HepG2 (cell line): Measurements from ENCODE around the gene GPN1. TPM values are rescaled to one million over a fixed set of nuclear protein-coding genes. Genes with fewer than 3 reads are reported as not detected.
A peak's percentile ranks its signal among the peaks of the same experiment; 100 is the strongest.

Experiments
- CTCF ChIP-seq: sonication (generic); formaldehyde crosslinking; IDR thresholded peaks from 2 replicates; pipeline ENCODE4 v1.5.0; 2020; ENCODE audit warnings: mild to moderate bottlenecking, missing genetic modification reagents, moderate library complexity
- EED ChIP-seq: sonication (generic); formaldehyde crosslinking; IDR thresholded peaks from 2 replicates; pipeline ENCODE4 v1.5.0; 2020; ENCODE audit warnings: mild to moderate bottlenecking, missing genetic modification reagents
- EHMT2 ChIP-seq: fragments of 200-600 bp; sonication (generic); IDR thresholded peaks from 2 replicates; pipeline ENCODE4 v1.7.0; 2017; ENCODE audit warnings: antibody characterized with exemption, low read depth, low read length, borderline replicate concordance
- HDAC1 ChIP-seq: sonication (generic); formaldehyde crosslinking; IDR thresholded peaks from 2 replicates; pipeline ENCODE4 v1.5.1; 2020; ENCODE audit warnings: mild to moderate bottlenecking, missing genetic modification reagents
- HNRNPL ChIP-seq: fragments of 200-400 bp; formaldehyde crosslinking; IDR thresholded peaks from 2 replicates; pipeline ENCODE4 v1.6.1; 2017; ENCODE audit warnings: mild to moderate bottlenecking, low read depth, low read length
- ISX ChIP-seq: sonication (generic); formaldehyde crosslinking; conservative IDR thresholded peaks from 2 replicates; pipeline ENCODE4 v1.5.0; 2020; ENCODE audit warnings: missing genetic modification reagents
- PRDM10 ChIP-seq: sonication (generic); formaldehyde crosslinking; IDR thresholded peaks from 2 replicates; pipeline ENCODE4 v1.4.0; 2020; ENCODE audit warnings: low read depth, missing genetic modification reagents
- ZNF260 ChIP-seq: sonication (generic); formaldehyde crosslinking; IDR thresholded peaks from 2 replicates; pipeline ENCODE4 v1.4.0; 2020; ENCODE audit warnings: missing genetic modification reagents, low read depth, mild to moderate bottlenecking, borderline replicate concordance
- ZNF510 ChIP-seq: sonication (generic); formaldehyde crosslinking; IDR thresholded peaks from 2 replicates; pipeline ENCODE4 v1.4.0; 2020; ENCODE audit warnings: low read depth, mild to moderate bottlenecking, missing genetic modification reagents
- ZNF674 ChIP-seq: sonication (generic); formaldehyde crosslinking; IDR thresholded peaks from 2 replicates; pipeline ENCODE4 v1.5.0; 2020; ENCODE audit warnings: low read depth, mild to moderate bottlenecking, missing genetic modification reagents
- ZNF704 ChIP-seq: sonication (generic); formaldehyde crosslinking; IDR thresholded peaks from 2 replicates; pipeline ENCODE4 v1.8.1; 2023; ENCODE audit warnings: mild to moderate bottlenecking, inconsistent platforms, moderate library complexity, missing genetic modification reagents, borderline replicate concordance
- polyA plus RNA-seq, 8 experiments: library from polyadenylated mRNA; depleted of rRNA in 3 of 8; stranded (reverse) in 7 of 8; unstranded in 1 of 8; fragments of >200 nt; fragmentation: Illumina TruSeq in 4 of 8; extraction: Trizol in 4 of 8; gene quantifications; 2 replicates each; pipeline versions ENCODE4 v1.2.1 to v1.2.3, GENCODE V29; 2011 to 2016; ENCODE audit warnings: low read depth in 4 of 8, missing spikeins in 1 of 8, mixed read lengths in 1 of 8; ENCODE audit not compliant: insufficient read depth in 1 of 8
- total RNA-seq, 5 experiments: library from RNA; depleted of rRNA; stranded (reverse); fragments of >200 nt; fragmentation: Illumina TruSeq; extraction: Trizol; gene quantifications; 2 replicates each; pipeline ENCODE4 v1.2.3, GENCODE V29; 2016; ENCODE audit warnings: low read depth in 1 of 5
- TF ChIP-seq, protein P1 (sequence below), 2 experiments: fragments of 450-650 bp in 1 of 2; sonication (generic) in 1 of 2; formaldehyde crosslinking in 1 of 2; IDR thresholded peaks; 2 replicates each; pipeline versions ENCODE4 v1.6.1 to v1.8.0; 2016 to 2022; ENCODE audit warnings: antibody characterized with exemption in 1 of 2, mild to moderate bottlenecking in 1 of 2, missing genetic modification reagents in 1 of 2

GPN1 gene
- total and polyA plus RNA-seq, 2 of the 13 experiments (the other 11 are each of a cell fraction or from before 2014, with no cell fraction given): 54.5 to 62.7 TPM

DNA sequence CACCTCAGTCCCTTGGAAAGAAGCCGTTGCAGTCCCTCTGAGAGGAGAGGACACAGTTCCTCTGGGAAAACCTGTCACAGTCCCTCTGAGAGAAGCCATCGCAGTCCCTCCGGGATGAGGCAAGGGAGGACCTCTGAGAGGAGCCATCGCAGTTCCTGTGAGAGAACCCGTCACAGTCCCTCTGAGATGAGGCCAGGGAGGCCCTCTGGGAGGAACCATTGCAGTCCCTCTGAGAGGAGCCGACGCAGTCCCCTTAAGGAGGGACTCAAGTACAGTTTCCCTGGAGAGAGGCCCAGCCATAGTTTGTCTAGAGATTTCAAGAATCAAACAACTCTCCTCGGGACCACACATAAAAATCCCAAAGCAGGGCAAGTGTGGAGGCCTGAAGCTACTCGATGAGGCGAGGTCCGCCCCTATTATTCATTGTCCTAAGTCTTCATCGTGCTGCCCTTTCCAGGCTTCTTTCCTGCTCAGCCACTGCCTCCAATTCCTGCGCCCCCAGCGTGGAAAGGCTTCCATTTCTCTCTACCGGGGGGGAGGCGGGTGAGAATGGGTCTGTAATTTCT lies 46.6 kb upstream of the GPN1 start (continued):
- TF ChIP-seq, protein P1, sequence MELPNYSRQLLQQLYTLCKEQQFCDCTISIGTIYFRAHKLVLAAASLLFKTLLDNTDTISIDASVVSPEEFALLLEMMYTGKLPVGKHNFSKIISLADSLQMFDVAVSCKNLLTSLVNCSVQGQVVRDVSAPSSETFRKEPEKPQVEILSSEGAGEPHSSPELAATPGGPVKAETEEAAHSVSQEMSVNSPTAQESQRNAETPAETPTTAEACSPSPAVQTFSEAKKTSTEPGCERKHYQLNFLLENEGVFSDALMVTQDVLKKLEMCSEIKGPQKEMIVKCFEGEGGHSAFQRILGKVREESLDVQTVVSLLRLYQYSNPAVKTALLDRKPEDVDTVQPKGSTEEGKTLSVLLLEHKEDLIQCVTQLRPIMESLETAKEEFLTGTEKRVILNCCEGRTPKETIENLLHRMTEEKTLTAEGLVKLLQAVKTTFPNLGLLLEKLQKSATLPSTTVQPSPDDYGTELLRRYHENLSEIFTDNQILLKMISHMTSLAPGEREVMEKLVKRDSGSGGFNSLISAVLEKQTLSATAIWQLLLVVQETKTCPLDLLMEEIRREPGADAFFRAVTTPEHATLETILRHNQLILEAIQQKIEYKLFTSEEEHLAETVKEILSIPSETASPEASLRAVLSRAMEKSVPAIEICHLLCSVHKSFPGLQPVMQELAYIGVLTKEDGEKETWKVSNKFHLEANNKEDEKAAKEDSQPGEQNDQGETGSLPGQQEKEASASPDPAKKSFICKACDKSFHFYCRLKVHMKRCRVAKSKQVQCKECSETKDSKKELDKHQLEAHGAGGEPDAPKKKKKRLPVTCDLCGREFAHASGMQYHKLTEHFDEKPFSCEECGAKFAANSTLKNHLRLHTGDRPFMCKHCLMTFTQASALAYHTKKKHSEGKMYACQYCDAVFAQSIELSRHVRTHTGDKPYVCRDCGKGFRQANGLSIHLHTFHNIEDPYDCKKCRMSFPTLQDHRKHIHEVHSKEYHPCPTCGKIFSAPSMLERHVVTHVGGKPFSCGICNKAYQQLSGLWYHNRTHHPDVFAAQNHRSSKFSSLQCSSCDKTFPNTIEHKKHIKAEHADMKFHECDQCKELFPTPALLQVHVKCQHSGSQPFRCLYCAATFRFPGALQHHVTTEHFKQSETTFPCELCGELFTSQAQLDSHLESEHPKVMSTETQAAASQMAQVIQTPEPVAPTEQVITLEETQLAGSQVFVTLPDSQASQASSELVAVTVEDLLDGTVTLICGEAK (IDR thresholded peaks at IDR 0.05): no peak
- TF ChIP-seq, protein P1 (CRISPR knock-in tag; IDR thresholded peaks at IDR 0.05): 0 out of 2 replicates have a peak, but pooled peaks have one; percentile 29
- TF ChIP-seq CTCF: no peak
- TF ChIP-seq PRDM10 (CRISPR knock-in tag): peak; percentile 89
- TF ChIP-seq HDAC1: no peak; the same call in 1 of the 2 replicates
- no peak; the same call in 1 of the 2 replicates for TF ChIP-seq EED
- no peak for TF ChIP-seq ISX (CRISPR knock-in tag)
- no peak for TF ChIP-seq ZNF510 (CRISPR knock-in tag)
- no peak for TF ChIP-seq ZNF704 (CRISPR knock-in tag)
- no peak for TF ChIP-seq EHMT2
- no peak for TF ChIP-seq ZNF260
- no peak for TF ChIP-seq HNRNPL
- TF ChIP-seq ZNF674 (CRISPR knock-in tag): 0 out of 2 replicates have a peak, but pooled peaks have one; percentile 72
